H1 (cell line): ENCODE measurements around the gene GBF1. TPM values are rescaled to one million over a fixed set of nuclear protein-coding genes. Genes with fewer than 3 reads are reported as not detected.

Experiments
- CTCF ChIA-PET: fragments of 300-600 bp; sonication (Branson Sonifier 250); formaldehyde crosslinking; loops from one replicate; lab custom pipeline; 2021; ENCODE audit not compliant: partially characterized antibody; lab: Charles Lee
- POLR2A ChIA-PET: fragments of 300-600 bp; sonication (Branson Sonifier 250); formaldehyde crosslinking; loops from one replicate; lab custom pipeline; 2021; ENCODE audit warnings: inconsistent platforms; ENCODE audit not compliant: partially characterized antibody; lab: Charles Lee
- DNase-seq, 2 experiments: peaks; one replicate each; pipeline versions ENCODE4 v3.0.0 to v3.0.0-alpha.2; 2010 to 2022; ENCODE audit warnings: low spot score in 2 of 2, low read depth in 1 of 2, mixed read lengths in 1 of 2
- FAIRE-seq: peaks from 2 replicates; lab custom pipeline; 2011; peaks lifted over from hg19 to GRCh38; lab: Jason Lieb, UNC
- H2AFZ ChIP-seq: 2 replicates; pipeline ENCODE4 v1.8.1; 2012; ENCODE audit warnings: low read length, inconsistent platforms
- H2AK5ac ChIP-seq: 2 replicates; pipeline ENCODE4 v1.6.1; 2013; ENCODE audit warnings: low read depth, low read length
- H2BK120ac ChIP-seq: replicated peaks from 2 replicates; pipeline ENCODE3; 2013; ENCODE audit warnings: low read depth, low read length, inconsistent platforms
- H2BK12ac ChIP-seq: 2 replicates; pipeline ENCODE4 v1.6.1; 2013; ENCODE audit warnings: low read depth, low read length
- H2BK15ac ChIP-seq: 2 replicates; pipeline ENCODE4 v1.6.1; 2013; ENCODE audit warnings: low read length
- H2BK20ac ChIP-seq: 2 replicates; pipeline ENCODE4 v1.6.1; 2013; ENCODE audit warnings: low read length
- H2BK5ac ChIP-seq: 2 replicates; pipeline ENCODE4 v1.6.1; 2013; ENCODE audit warnings: low read depth, low read length
- H3K14ac ChIP-seq: 2 replicates; pipeline ENCODE4 v1.6.1; 2013; ENCODE audit warnings: inconsistent platforms; ENCODE audit not compliant: insufficient read length
- H3K18ac ChIP-seq: 2 replicates; pipeline ENCODE4 v1.6.1; 2013; ENCODE audit warnings: low read length; ENCODE audit errors: extremely low read depth
- H3K23ac ChIP-seq: 2 replicates; pipeline ENCODE4 v1.6.1; 2013; ENCODE audit warnings: inconsistent platforms; ENCODE audit not compliant: insufficient read length
- H3K23me2 ChIP-seq: 2 replicates; pipeline ENCODE4 v1.6.1; 2013; ENCODE audit warnings: low read depth, low read length
- H3K27ac ChIP-seq: 2 replicates; pipeline ENCODE4 v1.6.1; 2011; ENCODE audit warnings: low read depth, low read length, inconsistent platforms
- H3K27me3 ChIP-seq, 4 experiments: replicated peaks in 1 of 4; 1 replicate in 1 of 4; 2 replicates in 3 of 4; pipeline versions ENCODE4 v1.6.1 to v1.8.1; 2011 to 2013; ENCODE audit warnings: low read length in 3 of 4, mild to moderate bottlenecking in 3 of 4, inconsistent platforms in 2 of 4, mixed read lengths in 2 of 4, moderate library complexity in 1 of 4; ENCODE audit not compliant: control insufficient read depth in 3 of 4, insufficient read depth in 3 of 4; ENCODE audit errors: extremely low read depth in 1 of 4
- H3K36me3 ChIP-seq, 4 experiments: 2 replicates each; pipeline versions ENCODE4 v1.6.1 to v1.8.1; 2011 to 2013; ENCODE audit warnings: mild to moderate bottlenecking in 4 of 4, low read length in 3 of 4, moderate library complexity in 2 of 4, control low read depth in 1 of 4, inconsistent platforms in 1 of 4; ENCODE audit not compliant: insufficient read depth in 4 of 4, control insufficient read depth in 2 of 4
- H3K4ac ChIP-seq: replicated peaks from 2 replicates; pipeline ENCODE3; 2013; ENCODE audit warnings: low read length, low read depth, mixed read lengths, inconsistent platforms; ENCODE audit not compliant: insufficient read length
- H3K4me1 ChIP-seq, 4 experiments: replicated peaks in 1 of 4; 1 replicate in 1 of 4; 2 replicates in 3 of 4; pipeline versions ENCODE4 v1.6.1 to v1.8.1; 2011 to 2013; ENCODE audit warnings: low read length in 3 of 4, inconsistent platforms in 2 of 4, mixed read lengths in 1 of 4; ENCODE audit not compliant: insufficient read depth in 4 of 4, control insufficient read depth in 3 of 4
- H3K4me2 ChIP-seq, 2 experiments: 2 replicates each; pipeline versions ENCODE4 v1.6.1 to v1.8.1; 2011 to 2013; ENCODE audit warnings: low read depth in 2 of 2, low read length in 2 of 2, control low read depth in 1 of 2, inconsistent platforms in 1 of 2, mild to moderate bottlenecking in 1 of 2; ENCODE audit not compliant: insufficient read depth in 1 of 2
- H3K4me3 ChIP-seq, 4 experiments: fragments of 200-600, 300-600 bp in 1 of 4; sonication (generic), shearing (Covaris generic), sonication (Bioruptor Twin) in 1 of 4; 2 replicates each; pipeline versions ENCODE4 v1.5.1 to v1.8.1; 2011 to 2016; ENCODE audit warnings: low read length in 4 of 4, low read depth in 3 of 4, control low read depth in 2 of 4, inconsistent platforms in 2 of 4, mild to moderate bottlenecking in 2 of 4, mixed read lengths in 1 of 4, moderate library complexity in 1 of 4; ENCODE audit not compliant: insufficient read depth in 2 of 4; ENCODE audit errors: extremely low read depth in 1 of 4
- H3K56ac ChIP-seq: replicated peaks from 2 replicates; pipeline ENCODE3; 2013; ENCODE audit warnings: low read depth, mild to moderate bottlenecking, mixed read lengths, low read length, inconsistent platforms; ENCODE audit not compliant: insufficient read length
- H3K79me1 ChIP-seq: 2 replicates; pipeline ENCODE4 v1.6.1; 2013; ENCODE audit warnings: low read depth, low read length, control low read depth
- H3K79me2 ChIP-seq, 2 experiments: 2 replicates each; pipeline versions ENCODE4 v1.6.1 to v1.8.1; 2012 to 2013; ENCODE audit warnings: low read length in 2 of 2, mild to moderate bottlenecking in 2 of 2, inconsistent platforms in 1 of 2; ENCODE audit not compliant: insufficient read depth in 2 of 2, control insufficient read depth in 1 of 2
- H3K9ac ChIP-seq, 4 experiments: replicated peaks in 1 of 4; 1 replicate in 1 of 4; 2 replicates in 3 of 4; pipeline versions ENCODE4 v1.6.1 to v1.8.1; 2011 to 2013; ENCODE audit warnings: low read depth in 3 of 4, low read length in 3 of 4, control low read depth in 2 of 4, mild to moderate bottlenecking in 2 of 4, moderate library complexity in 2 of 4, inconsistent platforms in 1 of 4; ENCODE audit errors: extremely low read depth in 1 of 4
- H3K9me3 ChIP-seq, 2 experiments: 2 replicates each; pipeline versions ENCODE4 v1.6.1 to v1.8.1; 2012 to 2013; ENCODE audit warnings: mild to moderate bottlenecking in 2 of 2, moderate library complexity in 2 of 2, control low read depth in 1 of 2, inconsistent platforms in 1 of 2, low read depth in 1 of 2, low read length in 1 of 2, mixed read lengths in 1 of 2; ENCODE audit not compliant: insufficient read depth in 2 of 2
- H4K20me1 ChIP-seq, 2 experiments: replicated peaks in 1 of 2; 2 replicates each; pipeline versions ENCODE3 to v1.8.1; 2011 to 2013; ENCODE audit warnings: inconsistent platforms in 2 of 2, low read length in 2 of 2, mild to moderate bottlenecking in 1 of 2; ENCODE audit not compliant: insufficient read depth in 2 of 2, control insufficient read depth in 1 of 2
- H4K5ac ChIP-seq: 2 replicates; pipeline ENCODE4 v1.6.1; 2013; ENCODE audit warnings: low read length, low read depth, mixed read lengths, inconsistent platforms; ENCODE audit not compliant: insufficient read length
- H4K8ac ChIP-seq: 2 replicates; pipeline ENCODE4 v1.8.0; 2013; ENCODE audit warnings: mild to moderate bottlenecking, moderate library complexity, low read length, inconsistent platforms; ENCODE audit not compliant: insufficient read depth; ENCODE audit errors: extremely low read depth
- H4K91ac ChIP-seq: replicated peaks from 2 replicates; pipeline ENCODE3; 2013; ENCODE audit warnings: low read length, mixed read lengths, inconsistent platforms; ENCODE audit not compliant: insufficient read length
- KDM1A ChIP-seq: fragments of 200-600, 300-600 bp; sonication (generic); IDR thresholded peaks from 2 replicates; pipeline ENCODE4 v1.7.1; 2016; ENCODE audit warnings: mild to moderate bottlenecking, low read length, borderline replicate concordance
- ZNF274 ChIP-seq: IDR thresholded peaks from 2 replicates; pipeline ENCODE4 v1.7.0; 2012; ENCODE audit warnings: low read length, borderline replicate concordance; ENCODE audit errors: extremely low read depth
- polyA plus RNA-seq, 7 experiments: library from polyadenylated mRNA; depleted of rRNA in 3 of 7; stranded (reverse) in 5 of 7; unstranded in 2 of 7; fragments of >200 nt in 5 of 7; fragments of 200-250 nt in 2 of 7; gene quantifications; 1 replicate in 5 of 7; 2 replicates in 1 of 7; 4 replicates in 1 of 7; pipeline versions ENCODE4 v1.2.1 to v1.2.3, GENCODE V29; 2011 to 2013; ENCODE audit warnings: missing spikeins in 2 of 7, mixed read lengths in 2 of 7
- total RNA-seq: library from RNA; stranded (reverse); fragmentation: NEBNext Ultra II Directional; extraction: Animal tissue kit (Norgen Biotek cat#: 25700); gene quantifications from 2 replicates; pipeline ENCODE4 v1.2.1, GENCODE V29; 2021

GBF1 gene
- total and polyA plus RNA-seq, 2 of the 8 experiments (the other 6 are each of a cell fraction or from before 2014, with no cell fraction given): 11.0 to 25.5 TPM

DNA sequence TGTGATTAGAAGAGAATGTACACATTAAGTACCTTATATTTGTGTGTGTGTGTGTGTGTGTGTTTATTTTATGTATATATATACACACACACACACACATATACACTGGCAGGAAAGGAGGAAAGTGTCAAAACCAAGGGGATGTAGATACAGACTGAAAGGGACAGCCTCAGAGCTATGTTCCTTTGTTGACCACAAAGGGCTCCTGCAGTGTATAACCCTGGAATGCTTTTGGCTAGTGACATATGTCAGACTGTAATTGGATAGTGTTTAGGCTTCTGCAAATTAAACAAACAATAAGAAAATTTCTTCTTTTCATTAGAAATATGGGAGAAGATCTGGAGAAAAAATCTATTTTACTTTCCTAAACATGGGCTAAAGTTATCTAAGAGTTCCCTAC is 15.9 kb downstream of the GBF1 start:
- H3K23ac ChIP-seq: no peak overlapping the region
- H3K79me2 ChIP-seq: no peaks in the 10 kb centered on the region
- no peak overlapping the region for H2AFZ ChIP-seq
- no peak overlapping the region; a peak in 1 of 7 replicates for H3K9ac ChIP-seq
- no peak overlapping the region for H2BK5ac ChIP-seq
- no peak overlapping the region for H2AK5ac ChIP-seq
- no peaks in the 10 kb centered on the region for H3K27me3 ChIP-seq
- H3K27ac ChIP-seq: no peak overlapping the region
- no peak overlapping the region for H3K14ac ChIP-seq
- H2BK20ac ChIP-seq: no peak overlapping the region
- no peak overlapping the region for H3K4me2 ChIP-seq
- no peak overlapping the region for H2BK120ac ChIP-seq
- no peak for TF ChIP-seq ZNF274
- TF ChIP-seq KDM1A: no peak
- no peaks in the 10 kb centered on the region for H3K9me3 ChIP-seq
- no peak overlapping the region for H4K5ac ChIP-seq
- FAIRE-seq (no peak), DNase-seq (no peak)
- no peaks in the 10 kb centered on the region; the same call in 1 of the 2 replicates for H3K79me1 ChIP-seq
- H3K4me1 ChIP-seq: no peaks in the 10 kb centered on the region
- no peak overlapping the region for H2BK12ac ChIP-seq
- H3K36me3 ChIP-seq: peaks cover 0 to 13% (median 3%) of the 10 kb centered on the region in 4 experiments; a peak in 4 of 8 replicates
- ChIA-PET CTCF (interaction anchor here (0.6 to 1.2 kb wide), 3 partner anchors 10 to 86 kb away, joined by 3 to 4 read pairs (median 3); no protein-coding TSS in a partner anchor), POLR2A (no interaction called here)
- H3K56ac ChIP-seq: no peak overlapping the region
- no peaks in the 10 kb centered on the region for H3K23me2 ChIP-seq
- H3K4ac ChIP-seq: no peak overlapping the region
- H3K4me3 ChIP-seq: no peak overlapping the region
- H3K18ac ChIP-seq: no peak overlapping the region
- H4K20me1 ChIP-seq: peaks cover 3 to 7% of the 10 kb centered on the region in 2 experiments
- no peak overlapping the region for H4K8ac ChIP-seq
- H2BK15ac ChIP-seq: no peak overlapping the region
- no peak overlapping the region for H4K91ac ChIP-seq
